Astrocyte of the cerebellum (primary cell): Measurements from ENCODE around the gene CHKB.
"Not testable (repeated sequence)": the region's sequence is repeated elsewhere in the genome, so short reads cannot be mapped to it uniquely, and the experiment has no call there.

Source experiments
- DNase-seq: peaks from one replicate; pipeline ENCODE4 v3.0.0-alpha.2; 2011; ENCODE audit warnings: low read depth
- H3K4me3 ChIP-seq: 2 replicates; pipeline ENCODE4 v1.5.1; 2011; ENCODE audit warnings: mild to moderate bottlenecking, low read depth, low read length, moderate library complexity
- CTCF ChIP-seq: IDR thresholded peaks from 2 replicates; pipeline ENCODE4 v1.5.1; 2012; ENCODE audit warnings: low read length, low read depth, moderate library complexity, mild to moderate bottlenecking; ENCODE audit errors: missing control alignments
- in situ Hi-C: cut with HindIII; loops from 2 replicates; pipeline ENCODE4 v1.10.0; 2017; ENCODE audit warnings: low sequenced_read_pairs

Gene CHKB

GRCh38 chr22:50612168-50612527 is 29.5 kb upstream of the CHKB start:
- no peak for DNase-seq
- no peak for TF ChIP-seq CTCF
- in situ Hi-C loops: no loop called here
- H3K4me3 ChIP-seq: no peak overlapping the region

- no peak for TF ChIP-seq CTCF
- no peak overlapping the region for H3K4me3 ChIP-seq
- no peak for DNase-seq
- in situ Hi-C loops: no loop called here
Measured at GRCh38 chr22:50611341-50612060, 28.9 kb upstream of the CHKB start.

GRCh38 chr22:50610581-50610980 is 27.9 kb upstream of the CHKB start:
- no peak overlapping the region for H3K4me3 ChIP-seq
- in situ Hi-C loops: no loop called here
- no peak for DNase-seq
- TF ChIP-seq CTCF: no peak

- no peak for TF ChIP-seq CTCF
- no peak overlapping the region for H3K4me3 ChIP-seq
- DNase-seq: no peak
- in situ Hi-C loops: no loop called here
Measured at GRCh38 chr22:50610041-50610451, 27.4 kb upstream of the CHKB start.

- no peak for DNase-seq
- no peak overlapping the region for H3K4me3 ChIP-seq
- TF ChIP-seq CTCF: no peak
- in situ Hi-C loops: no loop called here
Measured at GRCh38 chr22:50609599-50609998, 26.9 kb upstream of the CHKB start.

GRCh38 chr22:50608996-50609395 is 26.3 kb upstream of the CHKB start:
- DNase-seq: no peak
- TF ChIP-seq CTCF: no peak
- H3K4me3 ChIP-seq: no peak overlapping the region
- in situ Hi-C loops: no loop called here

- in situ Hi-C loops, DNase-seq, H3K4me3 ChIP-seq: not testable (repeated sequence)
Measured at GRCh38 chr22:50608058-50608840, 25.6 kb upstream of the CHKB start.
